NCI-H2081 (cell line): Measurements from ENCODE around the gene DOK6.
"Not testable (repeated sequence)": the region's sequence is repeated elsewhere in the genome, so short reads cannot be mapped to it uniquely, and the experiment has no call there.

Source experiments
- DNase-seq, 2 experiments: peaks; one replicate each; lab custom pipeline; 2025; lab: John Stamatoyannopoulos, UW

Gene DOK6

GRCh38 chr18:69400253-69400975, at the start of gene DOK6:
Gene DOK6 (plus strand): TSS chr18:69400888.
- DNase-seq, result peak; percentile 79 to 92

GRCh38 chr18:69353023-69353422, 47.7 kb upstream of the DOK6 start:
- DNase-seq, result no peak

GRCh38 chr18:69357590-69357989, 43.1 kb upstream of the DOK6 start:
- DNase-seq, result no peak

- no peak for DNase-seq
Observed at GRCh38 chr18:69358212-69358895, 42.3 kb upstream of the DOK6 start.

- not testable (repeated sequence) for DNase-seq
Observed at GRCh38 chr18:69359768-69360167, 40.9 kb upstream of the DOK6 start.

- no peak for DNase-seq
Observed at GRCh38 chr18:69364930-69365329, 35.8 kb upstream of the DOK6 start.

GRCh38 chr18:69365658-69366057, 35.0 kb upstream of the DOK6 start:
- DNase-seq, result no peak

- DNase-seq, result no peak
Observed at GRCh38 chr18:69367104-69367503, 33.6 kb upstream of the DOK6 start.

GRCh38 chr18:69371729-69372128, 29.0 kb upstream of the DOK6 start:
- DNase-seq, result no peak

- no peak for DNase-seq
Observed at GRCh38 chr18:69380324-69380723, 20.4 kb upstream of the DOK6 start.

- no peak for DNase-seq
Observed at GRCh38 chr18:69383186-69383585, 17.5 kb upstream of the DOK6 start.

GRCh38 chr18:69387186-69387585, 13.5 kb upstream of the DOK6 start:
- DNase-seq, result peak; percentile 24 to 72

- no peak for DNase-seq
Observed at GRCh38 chr18:69388222-69388621, 12.5 kb upstream of the DOK6 start.

GRCh38 chr18:69397096-69397495, 3.6 kb upstream of the DOK6 start:
- no peak for DNase-seq

GRCh38 chr18:69399253-69399652, 1.4 kb upstream of the DOK6 start:
- DNase-seq, result no peak

- peak in 1 of 2 experiments; percentile 54 for DNase-seq
Observed at GRCh38 chr18:69400976-69401225, 213 bp downstream of the DOK6 start.

- peak; percentile 46 to 69 for DNase-seq
Observed at GRCh38 chr18:69401226-69401971, 711 bp downstream of the DOK6 start.

GRCh38 chr18:69401972-69402532, 1.4 kb downstream of the DOK6 start:
- peak; percentile 40 to 52 for DNase-seq

GRCh38 chr18:69402533-69402989, 1.9 kb downstream of the DOK6 start:
- peak; percentile 41 to 52 for DNase-seq

GRCh38 chr18:69408522-69408921, 7.8 kb downstream of the DOK6 start:
- peak in 1 of 2 experiments; percentile 3 for DNase-seq

- DNase-seq, result no peak
Observed at GRCh38 chr18:69411199-69411598, 10.5 kb downstream of the DOK6 start.

- DNase-seq, result no peak
Observed at GRCh38 chr18:69414184-69414583, 13.5 kb downstream of the DOK6 start.

- DNase-seq, result no peak
Observed at GRCh38 chr18:69432847-69433246, 32.2 kb downstream of the DOK6 start.
